GM13977 (cell line): ENCODE data around the gene TYR.
"Not testable (repeated sequence)": the region's sequence is repeated elsewhere in the genome, so short reads cannot be mapped to it uniquely, and the experiment has no call there.

Experiments
- DNase-seq: peaks from one replicate; pipeline ENCODE4 v3.0.0; 2012; ENCODE audit warnings: low spot score
- in situ Hi-C: fragments of 300-500 bp; cut with MboI; formaldehyde crosslinking; loops from one replicate; pipeline ENCODE4 v1.12.0; 2022; ENCODE audit warnings: low sequenced_read_pairs, low pct_unique_long_range_greater_than_20kb, mixed read lengths, inconsistent platforms; ENCODE audit not compliant: unreplicated experiment
- TF ChIP-seq, protein P1 (sequence below): IDR thresholded peaks from 2 replicates; pipeline ENCODE4 v1.5.1; 2012; ENCODE audit warnings: mild to moderate bottlenecking, control low read depth; ENCODE audit not compliant: insufficient read depth; ENCODE audit errors: extremely low read depth, missing control alignments

The TYR gene

GRCh38 chr11:89201138-89201537 is 23.5 kb downstream of the TYR start:
- TF ChIP-seq, protein P1, sequence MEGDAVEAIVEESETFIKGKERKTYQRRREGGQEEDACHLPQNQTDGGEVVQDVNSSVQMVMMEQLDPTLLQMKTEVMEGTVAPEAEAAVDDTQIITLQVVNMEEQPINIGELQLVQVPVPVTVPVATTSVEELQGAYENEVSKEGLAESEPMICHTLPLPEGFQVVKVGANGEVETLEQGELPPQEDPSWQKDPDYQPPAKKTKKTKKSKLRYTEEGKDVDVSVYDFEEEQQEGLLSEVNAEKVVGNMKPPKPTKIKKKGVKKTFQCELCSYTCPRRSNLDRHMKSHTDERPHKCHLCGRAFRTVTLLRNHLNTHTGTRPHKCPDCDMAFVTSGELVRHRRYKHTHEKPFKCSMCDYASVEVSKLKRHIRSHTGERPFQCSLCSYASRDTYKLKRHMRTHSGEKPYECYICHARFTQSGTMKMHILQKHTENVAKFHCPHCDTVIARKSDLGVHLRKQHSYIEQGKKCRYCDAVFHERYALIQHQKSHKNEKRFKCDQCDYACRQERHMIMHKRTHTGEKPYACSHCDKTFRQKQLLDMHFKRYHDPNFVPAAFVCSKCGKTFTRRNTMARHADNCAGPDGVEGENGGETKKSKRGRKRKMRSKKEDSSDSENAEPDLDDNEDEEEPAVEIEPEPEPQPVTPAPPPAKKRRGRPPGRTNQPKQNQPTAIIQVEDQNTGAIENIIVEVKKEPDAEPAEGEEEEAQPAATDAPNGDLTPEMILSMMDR = no peak
- no peak for DNase-seq
- in situ Hi-C loops = no loop called here

GRCh38 chr11:89203814-89204213 is 26.1 kb downstream of the TYR start:
- in situ Hi-C loops = no loop called here
- TF ChIP-seq, protein P1 = no peak
- no peak for DNase-seq

DNA sequence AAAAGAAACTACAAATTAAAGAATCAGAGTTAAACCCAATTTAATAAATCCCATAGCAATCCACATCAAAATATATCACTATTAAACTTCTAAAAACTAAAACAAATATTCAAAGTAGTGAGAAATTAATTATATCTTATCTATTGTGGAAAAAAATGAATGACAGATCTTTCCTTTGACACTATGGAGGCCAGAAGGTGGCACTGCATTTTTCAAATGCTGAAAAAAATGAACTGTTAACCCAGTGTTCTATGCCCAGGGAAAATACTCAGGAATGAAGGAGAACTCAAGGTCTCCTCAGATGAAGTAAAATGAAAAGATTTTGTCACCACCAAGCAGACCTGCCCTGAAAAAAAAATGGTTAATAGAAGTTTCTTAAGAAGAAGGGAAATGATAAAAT is 27.7 kb downstream of the TYR start:
- TF ChIP-seq, protein P1 = no peak
- no peak for DNase-seq
- in situ Hi-C loops = no loop called here

- in situ Hi-C loops = no loop called here
- TF ChIP-seq, protein P1 = no peak
- no peak for DNase-seq
These were observed 43.1 kb downstream of the TYR start for GRCh38 chr11:89220684-89221339.

- in situ Hi-C loops = no loop called here
- TF ChIP-seq, protein P1 = no peak
- DNase-seq = no peak
These were observed 57.4 kb downstream of the TYR start for GRCh38 chr11:89235083-89235482.

- TF ChIP-seq, protein P1 = no peak
- DNase-seq = no peak
- in situ Hi-C loops = no loop called here
These were observed 58.3 kb downstream of the TYR start for GRCh38 chr11:89235976-89236375.

GRCh38 chr11:89247007-89247406 is 69.3 kb downstream of the TYR start:
- in situ Hi-C loops, DNase-seq: not testable (repeated sequence)
